Naive thymus-derived CD8-positive, alpha-beta T cell (primary cell): ENCODE data around the gene ACTR10. TPM values are rescaled to one million over a fixed set of nuclear protein-coding genes. Genes with fewer than 3 reads are reported as not detected.

Experiments used
- ATAC-seq, 2 donors: fragments of 150-1000 bp; cut with Tn5 transposase in 1 of 2; sonication (Bioruptor Pico), chemical (Tn5 transposase) in 1 of 2; 1 replicate in 1 of 2; 2 replicates in 1 of 2; pipeline ENCODE4 v1.10.0; 2021; ENCODE audit warnings: mild to moderate bottlenecking in 2 of 2, moderate library complexity in 2 of 2
- POLR2A ChIA-PET: fragments of 350-600 bp; sonication (Branson Sonifier 250); formaldehyde crosslinking; loops from one replicate; lab custom pipeline; 2021; ENCODE audit warnings: antibody characterized with exemption; lab: Charles Lee
- DNase-seq, 10 donors: peaks; one replicate each; pipeline versions ENCODE4 v3.0.0 to v3.0.0-alpha.2; 2020 to 2022
- H3K27ac Mint-ChIP-seq, 10 donors: one replicate each; pipeline ENCODE4 v1.8.0; 2020 to 2022; ENCODE audit warnings: mild to moderate bottlenecking in 10 of 10, mixed read lengths in 10 of 10, moderate library complexity in 4 of 10, inconsistent platforms in 1 of 10
- H3K27me3 Mint-ChIP-seq, 5 donors: one replicate each; pipeline ENCODE4 v1.8.0; 2021 to 2022; ENCODE audit warnings: mixed read lengths in 5 of 5
- H3K36me3 Mint-ChIP-seq, 3 donors: one replicate each; pipeline ENCODE4 v1.8.0; 2020 to 2022; ENCODE audit warnings: mixed read lengths in 3 of 3, mild to moderate bottlenecking in 2 of 3, inconsistent platforms in 1 of 3
- H3K4me1 Mint-ChIP-seq, 4 donors: one replicate each; pipeline ENCODE4 v1.8.0; 2021 to 2022; ENCODE audit warnings: mixed read lengths in 4 of 4
- H3K4me3 Mint-ChIP-seq, 10 donors: one replicate each; pipeline ENCODE4 v1.8.0; 2020 to 2022; ENCODE audit warnings: mild to moderate bottlenecking in 10 of 10, mixed read lengths in 10 of 10, moderate library complexity in 6 of 10, inconsistent platforms in 1 of 10
- H3K9me3 Mint-ChIP-seq, 9 donors: one replicate each; pipeline ENCODE4 v1.8.0; 2020 to 2022; ENCODE audit warnings: mixed read lengths in 9 of 9, mild to moderate bottlenecking in 3 of 9, inconsistent platforms in 1 of 9, moderate library complexity in 1 of 9
- polyA plus RNA-seq, 3 donors: library from polyadenylated mRNA; unstranded; fragments of 300-500 nt; fragmentation: Illumina TruSeq; gene quantifications; one replicate each; pipeline ENCODE4 v1.2.3, GENCODE V29; 2021
- total RNA-seq, 8 experiments: library from RNA in 2 of 8; stranded (reverse) in 2 of 8; gene quantifications; one replicate each; pipeline ENCODE4 v1.2.3 and lab custom pipeline; 2021 to 2026

The ACTR10 gene
- total and polyA plus RNA-seq, 5 experiments from 2014 or later, result 54.9 to 87.2 (median 80.3) TPM

DNA sequence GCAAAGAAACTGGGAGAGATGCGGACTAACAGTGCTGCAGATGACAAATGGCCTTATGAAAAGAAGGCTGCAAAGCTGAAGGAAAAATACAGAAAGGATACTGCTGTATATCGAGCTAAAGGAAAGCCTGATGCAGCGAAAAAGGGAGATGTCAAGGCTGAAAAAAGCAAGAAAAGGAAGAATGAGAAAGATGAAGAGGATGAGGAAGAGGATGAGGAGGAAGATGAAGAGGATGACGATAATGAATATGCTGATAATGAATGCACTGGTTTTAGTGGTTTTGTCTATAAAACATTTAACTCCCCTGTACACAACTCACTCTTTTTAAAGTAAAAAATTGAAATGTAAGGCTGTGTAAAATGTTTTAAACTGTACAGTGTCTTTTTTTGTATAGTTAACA is 85.2 kb downstream of the ACTR10 start:
- ATAC-seq (no peak), DNase-seq (no peak)
- peak overlapping the region in 9 of 10 donors; percentile 30 to 96 (median 71) for H3K27ac Mint-ChIP-seq
- H3K4me1 Mint-ChIP-seq, result peaks cover 39 to 85% (median 82%) of the 10 kb centered on the region in 4 donors
- POLR2A ChIA-PET, result interaction anchor here (3.0 kb wide), 1 partner anchor 13 kb away, joined by 12 read pairs; the partner anchor contains the start of gene ARID4A
- no peaks in the 10 kb centered on the region for H3K9me3 Mint-ChIP-seq
- no peaks in the 10 kb centered on the region for H3K27me3 Mint-ChIP-seq
- H3K4me3 Mint-ChIP-seq, result peak overlapping the region in 2 of 10 donors; percentile 19 to 27
- peaks cover 17 to 93% (median 29%) of the 10 kb centered on the region in 3 donors for H3K36me3 Mint-ChIP-seq

Other genes starting within 250 kb of the ACTR10 start
- not detected for gene ARMH4, start 47.9 kb upstream of the ACTR10 start, total RNA-seq
- gene ARMH4, start 47.9 kb upstream of the ACTR10 start, polyA plus RNA-seq, result not detected
- gene PSMA3, start 44.7 kb downstream of the ACTR10 start, total RNA-seq, result 100 to 1,000 TPM; 136 to 140 TPM
- 100 to 1,000 TPM; 135 to 144 (median 142) TPM for gene PSMA3, start 44.7 kb downstream of the ACTR10 start, polyA plus RNA-seq
- 10 to 100 TPM; 68.5 to 70.0 TPM for gene ARID4A, start 98.4 kb downstream of the ACTR10 start, total RNA-seq
- gene ARID4A, start 98.4 kb downstream of the ACTR10 start, polyA plus RNA-seq, result 10 to 100 TPM; 19.4 to 26.2 (median 25.8) TPM
- not detected for gene TOMM20L, start 195.8 kb downstream of the ACTR10 start, total RNA-seq
- not detected for gene TOMM20L, start 195.8 kb downstream of the ACTR10 start, polyA plus RNA-seq
- gene TIMM9, start 227.4 kb downstream of the ACTR10 start, total RNA-seq, result 10 to 100 TPM; 38.0 to 38.6 TPM
- 10 to 100 TPM; 59.6 to 72.2 (median 71.0) TPM for gene TIMM9, start 227.4 kb downstream of the ACTR10 start, polyA plus RNA-seq
- gene KIAA0586, start 227.6 kb downstream of the ACTR10 start, total RNA-seq, result 10 to 100 TPM; 45.3 to 45.4 TPM
- gene KIAA0586, start 227.6 kb downstream of the ACTR10 start, polyA plus RNA-seq, result 10 to 100 TPM; 19.1 to 30.5 (median 29.6) TPM